SK-N-SH (cell line): Measurements from ENCODE around the gene CTU1. TPM values are rescaled to one million over a fixed set of nuclear protein-coding genes. Genes with fewer than 3 reads are reported as not detected.

ENCODE experiments used
- CTCF ChIA-PET: fragments of 300-600, 350-600 bp; formaldehyde crosslinking; extraction: SDS; loops from one replicate; lab custom pipeline; 2021; lab: Yijun Ruan, JAX
- POLR2A ChIA-PET: fragments of 350-600 bp; sonication (Branson Sonifier 250); formaldehyde crosslinking; extraction: SDS; loops from one replicate; lab custom pipeline; 2020; ENCODE audit warnings: antibody characterized with exemption, inconsistent platforms; lab: Yijun Ruan, JAX
- DNase-seq: peaks from one replicate; pipeline ENCODE4 v3.0.0; 2012
- H2AFZ ChIP-seq: fragments of 200-600 bp; sonication (generic); 2 replicates; pipeline ENCODE4 v1.8.1; 2016; ENCODE audit warnings: antibody characterized with exemption, mild to moderate bottlenecking, low read depth
- H3F3A ChIP-seq: fragments of 200-600 bp; sonication (generic); replicated peaks from 2 replicates; pipeline ENCODE3; 2016; ENCODE audit warnings: antibody characterized with exemption, mild to moderate bottlenecking; ENCODE audit not compliant: insufficient read depth
- H3K27ac ChIP-seq, 2 experiments: fragments of 200-500 bp in 1 of 2; fragments of 200-600 bp in 1 of 2; sonication (Bioruptor generic) in 1 of 2; sonication (generic), shearing (Covaris generic) in 1 of 2; 2 replicates each; pipeline versions ENCODE4 v1.5.1 to v1.6.1; 2014 to 2016; ENCODE audit warnings: low read depth in 2 of 2, inconsistent platforms in 1 of 2, low read length in 1 of 2, mild to moderate bottlenecking in 1 of 2, mixed read lengths in 1 of 2
- H3K27me3 ChIP-seq: fragments of 200-600 bp; sonication (generic), shearing (Covaris generic); 2 replicates; pipeline ENCODE4 v1.6.1; 2016; ENCODE audit warnings: mixed run types; ENCODE audit not compliant: insufficient read depth
- H3K36me3 ChIP-seq, 2 experiments: fragments of 200-500 bp in 1 of 2; fragments of 200-600 bp in 1 of 2; sonication (Bioruptor generic) in 1 of 2; sonication (generic) in 1 of 2; replicated peaks in 1 of 2; 2 replicates each; pipeline versions ENCODE3 to v1.5.1; 2014 to 2016; ENCODE audit warnings: low read length in 1 of 2, mild to moderate bottlenecking in 1 of 2; ENCODE audit not compliant: insufficient read depth in 2 of 2, control insufficient read depth in 1 of 2
- H3K4me1 ChIP-seq, 2 experiments: fragments of 200-500 bp in 1 of 2; fragments of 200-600 bp in 1 of 2; sonication (Bioruptor generic) in 1 of 2; sonication (generic), shearing (Covaris generic) in 1 of 2; 2 replicates each; pipeline versions ENCODE4 v1.5.1 to v1.6.1; 2014 to 2016; ENCODE audit warnings: low read depth in 1 of 2, low read length in 1 of 2, mixed run types in 1 of 2; ENCODE audit not compliant: insufficient read depth in 2 of 2, control insufficient read depth in 1 of 2
- H3K4me2 ChIP-seq: fragments of 200-600 bp; sonication (generic), shearing (Covaris generic); 2 replicates; pipeline ENCODE4 v1.6.1; 2017; ENCODE audit warnings: mixed run types
- H3K4me3 ChIP-seq, 2 experiments: fragments of 200-500 bp in 1 of 2; fragments of 200-600 bp in 1 of 2; sonication (Bioruptor generic) in 1 of 2; sonication (generic), shearing (Covaris generic) in 1 of 2; 2 replicates each; pipeline versions ENCODE4 v1.5.1 to v1.8.1; 2014 to 2016; ENCODE audit warnings: low read depth in 2 of 2, inconsistent platforms in 1 of 2, low read length in 1 of 2, mild to moderate bottlenecking in 1 of 2, mixed read lengths in 1 of 2, moderate library complexity in 1 of 2
- H3K79me2 ChIP-seq: fragments of 200-600 bp; sonication (generic); 2 replicates; pipeline ENCODE4 v1.8.1; 2017; ENCODE audit warnings: mild to moderate bottlenecking; ENCODE audit not compliant: insufficient read depth
- H3K9ac ChIP-seq: fragments of 200-600 bp; sonication (generic); 2 replicates; pipeline ENCODE4 v1.6.1; 2017; ENCODE audit warnings: mixed run types
- H3K9me2 ChIP-seq: fragments of 200-600 bp; sonication (generic); 2 replicates; pipeline ENCODE4 v1.6.1; 2017; ENCODE audit warnings: mixed run types
- H3K9me3 ChIP-seq: fragments of 200-600 bp; sonication (generic); 2 replicates; pipeline ENCODE4 v1.6.1; 2017; ENCODE audit warnings: mixed run types, mild to moderate bottlenecking, moderate library complexity
- H4K20me1 ChIP-seq: fragments of 200-600 bp; sonication (generic); 2 replicates; pipeline ENCODE4 v1.6.1; 2017; ENCODE audit warnings: mild to moderate bottlenecking, mixed run types; ENCODE audit not compliant: insufficient read depth
- CTCF ChIP-seq: fragments of 200-600 bp; sonication (generic); IDR thresholded peaks from 2 replicates; pipeline ENCODE4 v1.6.1; 2017; ENCODE audit warnings: antibody characterized with exemption, mild to moderate bottlenecking, moderate library complexity
- IRF3 ChIP-seq: fragments of 150-350 bp; IDR thresholded peaks from 2 replicates; pipeline ENCODE4 v1.6.1; 2016; ENCODE audit warnings: mild to moderate bottlenecking, low read depth, low read length
- MXI1 ChIP-seq: IDR thresholded peaks from 2 replicates; pipeline ENCODE4 v1.6.1; 2012; ENCODE audit warnings: mild to moderate bottlenecking, low read depth, low read length, improper control_type of control experiment
- RAD21 ChIP-seq: IDR thresholded peaks from 2 replicates; pipeline ENCODE4 v1.6.1; 2012; ENCODE audit warnings: mild to moderate bottlenecking, low read length
- REST ChIP-seq: IDR thresholded peaks from 2 replicates; pipeline ENCODE4 v1.6.1; 2012; ENCODE audit warnings: mild to moderate bottlenecking, low read depth, low read length, moderate library complexity
- RFX5 ChIP-seq: IDR thresholded peaks from 2 replicates; pipeline ENCODE4 v1.6.1; 2012; ENCODE audit warnings: mild to moderate bottlenecking, improper control_type of control experiment, low read length
- TAF1 ChIP-seq: IDR thresholded peaks from 2 replicates; pipeline ENCODE4 v1.6.1; 2012; ENCODE audit warnings: low read depth, mild to moderate bottlenecking, low read length, moderate library complexity, borderline replicate concordance
- USF2 ChIP-seq: fragments of 150-350 bp; IDR thresholded peaks from 2 replicates; pipeline ENCODE4 v1.6.1; 2017; ENCODE audit warnings: antibody characterized with exemption, low read length, low read depth, borderline replicate concordance
- YY1 ChIP-seq: IDR thresholded peaks from 2 replicates; pipeline ENCODE4 v1.4.0; 2012; ENCODE audit warnings: low read depth, mild to moderate bottlenecking
- WGBS: methylation state at CpG from one replicate; pipeline ENCODE4 v1.1.6; 2017; ENCODE audit warnings: low lambda C conversion rate; 5-methylcytosine and 5-hydroxymethylcytosine counted together
- polyA plus RNA-seq, 3 experiments: library from polyadenylated mRNA; depleted of rRNA; stranded (reverse); fragments of >200 nt; gene quantifications; 2 replicates each; pipeline ENCODE4 v1.2.3, GENCODE V29; 2012

Gene CTU1
- polyA plus RNA-seq, 1 of the 3 experiments (the other 2 are of a cell fraction): 8.8 TPM

DNA sequence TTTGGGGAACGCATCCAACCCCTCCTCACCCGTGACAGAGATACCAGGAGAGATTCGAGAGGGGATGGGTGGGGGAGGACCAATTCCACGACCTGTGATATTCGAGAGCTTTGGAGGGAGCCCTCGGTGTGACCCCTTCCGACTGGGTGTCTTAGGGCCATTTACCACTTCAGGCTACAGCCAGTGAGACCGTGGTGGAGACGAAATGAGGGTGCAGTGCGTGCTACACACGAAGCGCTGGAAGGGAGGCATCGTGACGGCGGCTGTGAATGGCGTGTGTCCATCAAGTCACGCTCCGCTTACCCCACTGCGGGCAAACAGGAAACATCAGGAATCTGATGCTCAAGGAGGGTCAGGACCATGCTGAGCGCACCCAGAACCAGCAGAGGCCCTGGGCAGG lies 10.4 kb downstream of the CTU1 start (continued):
- TF ChIP-seq YY1: no peak
- no peak for TF ChIP-seq IRF3
- TF ChIP-seq USF2: no peak
- no peak for TF ChIP-seq CTCF
- TF ChIP-seq MXI1: no peak
- TF ChIP-seq TAF1: no peak

GRCh38 chr19:51097166-51097738 lies 11.0 kb downstream of the CTU1 start:
- peaks cover 5 to 21% of the 10 kb centered on the region in 2 experiments for H3K36me3 ChIP-seq
- H3K9me2 ChIP-seq: no peaks in the 10 kb centered on the region
- H3K4me1 ChIP-seq: no peaks in the 10 kb centered on the region; a peak in 1 of 4 replicates
- H3K4me3 ChIP-seq: no peak overlapping the region
- no peaks in the 10 kb centered on the region for H3K9me3 ChIP-seq
- H3F3A ChIP-seq: no peaks in the 10 kb centered on the region
- peak; percentile 76 for DNase-seq
- H3K79me2 ChIP-seq: peaks cover 8% of the 10 kb centered on the region; the same call in 1 of the 2 replicates
- POLR2A ChIA-PET: no interaction called here
- H3K4me2 ChIP-seq: no peak overlapping the region
- H3K27ac ChIP-seq: no peak overlapping the region
- H3K9ac ChIP-seq: no peak overlapping the region
- no peak overlapping the region for H2AFZ ChIP-seq
- TF ChIP-seq RFX5 (no peak), CTCF (peak; percentile 64), REST (no peak), RAD21 (0 out of 2 replicates have a peak, but pooled peaks have one; percentile 6), USF2 (no peak)
- no peaks in the 10 kb centered on the region for H3K27me3 ChIP-seq
- WGBS: 20% methylated on average over 8 of the region's 8 CpGs
- H4K20me1 ChIP-seq: peaks cover 19% of the 10 kb centered on the region; the same call in 1 of the 2 replicates
- CTCF ChIA-PET: interaction anchor here (1.1 to 4.2 kb wide), 6 partner anchors 8 to 167 kb away, joined by 3 to 30 read pairs (median 8); partner anchors contain the start of gene KLK10
